GM21447 (cell line): ENCODE data around the gene NPFF.
"Not testable (repeated sequence)": the region's sequence is repeated elsewhere in the genome, so short reads cannot be mapped to it uniquely, and the experiment has no call there.

ENCODE experiments used
- ATAC-seq: cut with Tn5 transposase; IDR thresholded peaks from one replicate; pipeline ENCODE4 v1.9.1; 2021; ENCODE audit not compliant: unreplicated experiment

NPFF gene

GRCh38 chr12:53506881-53507602, at the start of gene NPFF:
Gene NPFF (minus strand): TSS chr12:53507484. CDS start chr12:53507474, 10 bp downstream.
- ATAC-seq, result no peak

- no peak for ATAC-seq
These were observed 45.4 kb upstream of the NPFF start for GRCh38 chr12:53552361-53553327.

GRCh38 chr12:53551889-53552291, 44.6 kb upstream of the NPFF start:
- ATAC-seq, result no peak

GRCh38 chr12:53550595-53550994, 43.3 kb upstream of the NPFF start:
- ATAC-seq, result no peak

- ATAC-seq, result not testable (repeated sequence)
These were observed 42.8 kb upstream of the NPFF start for GRCh38 chr12:53550131-53550530.

- not testable (repeated sequence) for ATAC-seq
These were observed 41.1 kb upstream of the NPFF start for GRCh38 chr12:53548354-53548753.

GRCh38 chr12:53543539-53543938, 36.3 kb upstream of the NPFF start:
- peak; percentile 76 for ATAC-seq

- no peak for ATAC-seq
These were observed 32.2 kb upstream of the NPFF start for GRCh38 chr12:53539526-53539925.

GRCh38 chr12:53538209-53538689, 31.0 kb upstream of the NPFF start:
- ATAC-seq, result no peak

GRCh38 chr12:53536962-53537361, 29.7 kb upstream of the NPFF start:
- ATAC-seq, result no peak

GRCh38 chr12:53533471-53533870, 26.2 kb upstream of the NPFF start:
- ATAC-seq, result no peak

- ATAC-seq, result no peak
These were observed 25.5 kb upstream of the NPFF start for GRCh38 chr12:53532524-53533445.

- ATAC-seq, result no peak
These were observed 24.7 kb upstream of the NPFF start for GRCh38 chr12:53532021-53532420.

GRCh38 chr12:53530920-53531319, 23.6 kb upstream of the NPFF start:
- no peak for ATAC-seq

GRCh38 chr12:53530061-53530460, 22.8 kb upstream of the NPFF start:
- ATAC-seq, result no peak

- no peak for ATAC-seq
These were observed 17.2 kb upstream of the NPFF start for GRCh38 chr12:53524476-53524875.

- no peak for ATAC-seq
These were observed 15.8 kb upstream of the NPFF start for GRCh38 chr12:53523131-53523530.

GRCh38 chr12:53518381-53518780, 11.1 kb upstream of the NPFF start:
- ATAC-seq, result no peak

GRCh38 chr12:53516758-53517455, 9.6 kb upstream of the NPFF start:
- ATAC-seq, result no peak

GRCh38 chr12:53515291-53515680, 8.0 kb upstream of the NPFF start:
- ATAC-seq, result no peak
